HG03575 (cell line): ENCODE results near the gene RWDD1.

ENCODE experiments used
- ATAC-seq: cut with Tn5 transposase; IDR thresholded peaks from one replicate; pipeline ENCODE4 v1.9.1; 2021; ENCODE audit not compliant: unreplicated experiment, insufficient number of reproducible peaks, low FRiP score; ENCODE audit errors: extremely low read depth

RWDD1 gene

GRCh38 chr6:116556814-116557415 lies 14.4 kb upstream of the RWDD1 start:
- ATAC-seq: no peak

- ATAC-seq: no peak
These were observed 13.4 kb upstream of the RWDD1 start for GRCh38 chr6:116557893-116558292.

- ATAC-seq: no peak
These were observed 11.2 kb upstream of the RWDD1 start for GRCh38 chr6:116560130-116560529.

GRCh38 chr6:116561377-116562018 lies 9.8 kb upstream of the RWDD1 start:
- no peak for ATAC-seq

- ATAC-seq: no peak
These were observed 9.3 kb upstream of the RWDD1 start for GRCh38 chr6:116562019-116562403.

GRCh38 chr6:116562614-116563013 lies 8.7 kb upstream of the RWDD1 start:
- no peak for ATAC-seq

- no peak for ATAC-seq
These were observed 7.5 kb upstream of the RWDD1 start for GRCh38 chr6:116563830-116564229.

GRCh38 chr6:116564311-116564710 lies 7.0 kb upstream of the RWDD1 start:
- no peak for ATAC-seq

GRCh38 chr6:116564921-116565872 lies 6.1 kb upstream of the RWDD1 start:
- no peak for ATAC-seq

- ATAC-seq: no peak
These were observed 3.2 kb upstream of the RWDD1 start for GRCh38 chr6:116568111-116568510.

- ATAC-seq: no peak
These were observed 2.2 kb upstream of the RWDD1 start for GRCh38 chr6:116568821-116569755.

- no peak for ATAC-seq
These were observed 338 bp downstream of the RWDD1 start for GRCh38 chr6:116571683-116572000.

GRCh38 chr6:116572162-116572561 lies 858 bp downstream of the RWDD1 start:
- ATAC-seq: no peak

- no peak for ATAC-seq
These were observed 3.9 kb downstream of the RWDD1 start for GRCh38 chr6:116575227-116575626.

- ATAC-seq: no peak
These were observed 6.2 kb downstream of the RWDD1 start for GRCh38 chr6:116577486-116577885.

GRCh38 chr6:116578335-116578734 lies 7.0 kb downstream of the RWDD1 start:
- ATAC-seq: no peak

- no peak for ATAC-seq
These were observed 7.8 kb downstream of the RWDD1 start for GRCh38 chr6:116579143-116579542.

GRCh38 chr6:116580198-116580597 lies 8.9 kb downstream of the RWDD1 start:
- no peak for ATAC-seq

- no peak for ATAC-seq
These were observed 15.0 kb downstream of the RWDD1 start for GRCh38 chr6:116586276-116586675.
